Gastroesophageal sphincter (tissue), 4 donors: ENCODE results near the gene MORN3. TPM values are rescaled to one million over a fixed set of nuclear protein-coding genes. Genes with fewer than 3 reads are reported as not detected.
"Not testable (repeated sequence)": the region's sequence is repeated elsewhere in the genome, so short reads cannot be mapped to it uniquely, and the experiment has no call there.

Source experiments
- ATAC-seq: fragments of 150-250 bp; one replicate; pipeline ENCODE4 v1.9.1; 2016; ENCODE audit warnings: mild to moderate bottlenecking, moderate library complexity
- H3K27ac ChIP-seq, 4 donors: fragments of 200-600 bp; sonication (generic) in 3 of 4; 1 replicate in 3 of 4; 2 replicates in 1 of 4; pipeline ENCODE4 v1.5.1; 2016 to 2019
- H3K27me3 ChIP-seq: fragments of 200-600 bp; sonication (generic); one replicate; pipeline ENCODE4 v1.5.1; 2019
- H3K36me3 ChIP-seq, 2 donors: fragments of 200-600 bp; sonication (generic); one replicate each; pipeline ENCODE4 v1.5.1; 2019; ENCODE audit warnings: control low read depth in 1 of 2
- H3K4me1 ChIP-seq, 3 donors: fragments of 200-600 bp; sonication (generic); 1 replicate in 2 of 3; 2 replicates in 1 of 3; pipeline ENCODE4 v1.5.1; 2016 to 2019; ENCODE audit warnings: control low read depth in 2 of 3
- H3K4me3 ChIP-seq, 2 donors: fragments of 200-600 bp; sonication (generic); one replicate each; pipeline ENCODE4 v1.5.1; 2019; ENCODE audit warnings: mild to moderate bottlenecking in 1 of 2, moderate library complexity in 1 of 2
- H3K9me3 ChIP-seq, 3 donors: fragments of 200-600 bp; sonication (generic); one replicate each; pipeline ENCODE4 v1.5.1; 2017 to 2019; ENCODE audit warnings: control low read depth in 2 of 3
- EP300 ChIP-seq: sonication (generic); formaldehyde crosslinking; IDR thresholded peaks from one replicate; pipeline ENCODE4 v1.6.1; 2017; ENCODE audit warnings: antibody characterized with exemption, mild to moderate bottlenecking
- POLR2A ChIP-seq, 2 donors: fragments of 450-650 bp; IDR thresholded peaks; one replicate each; pipeline ENCODE4 v1.6.1; 2017; ENCODE audit warnings: antibody characterized with exemption in 2 of 2, mild to moderate bottlenecking in 2 of 2, moderate library complexity in 1 of 2
- POLR2AphosphoS5 ChIP-seq: sonication (generic); formaldehyde crosslinking; IDR thresholded peaks from one replicate; pipeline ENCODE4 v1.6.1; 2017; ENCODE audit warnings: antibody characterized with exemption
- WGBS, 2 donors: methylation state at CpG; one replicate each; pipeline ENCODE4 v1.1.5; 2018; ENCODE audit warnings: low coverage in 1 of 2; 5-methylcytosine and 5-hydroxymethylcytosine counted together
- total RNA-seq, 4 donors: library from RNA; depleted of rRNA; stranded (reverse); fragments of >200 nt; gene quantifications; one replicate each; pipeline ENCODE4 v1.1.0, GENCODE V29; 2016
- TF ChIP-seq, protein P1 (sequence below), 4 experiments: fragments of 200-600 bp in 2 of 4; fragments of 450-650 bp in 2 of 4; sonication (generic) in 1 of 4; IDR thresholded peaks; one replicate each; pipeline ENCODE4 v1.5.1; 2017 to 2019; ENCODE audit warnings: antibody characterized with exemption in 4 of 4, mild to moderate bottlenecking in 2 of 4, moderate library complexity in 2 of 4

Gene MORN3
- total RNA-seq, 4 donors from 2014 or later: 0.23 TPM; not detected in 3

DNA sequence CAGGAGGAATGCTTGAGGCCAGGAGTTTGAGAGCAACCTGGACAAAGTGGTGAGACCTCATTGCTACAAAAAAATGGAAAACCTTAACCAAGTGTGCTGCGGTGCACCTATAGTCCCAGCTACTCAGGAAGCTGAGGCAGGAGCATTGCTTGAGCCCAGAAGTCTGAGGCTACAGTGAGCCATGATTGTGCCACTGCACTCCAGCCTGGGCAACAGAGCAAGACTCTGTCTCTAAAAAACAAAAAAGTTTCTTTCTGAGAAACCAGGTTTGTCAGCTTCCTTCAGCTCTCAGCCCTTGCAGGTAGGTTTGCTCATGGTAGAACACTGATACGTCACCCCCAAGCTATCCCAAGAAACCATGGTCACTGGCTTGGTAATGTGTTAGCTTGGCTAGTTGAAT lies 20.0 kb upstream of the MORN3 start:
- Histone ChIP-seq H3K9me3 (no peaks in the 10 kb centered on the region), H3K27me3 (no peaks in the 10 kb centered on the region), H3K4me3 (no peak overlapping the region), H3K27ac (no peak overlapping the region), H3K36me3 (no peaks in the 10 kb centered on the region), H3K4me1 (peaks cover 0 to 17% (median 6%) of the 10 kb centered on the region in 3 donors)
- TF ChIP-seq, protein P1, sequence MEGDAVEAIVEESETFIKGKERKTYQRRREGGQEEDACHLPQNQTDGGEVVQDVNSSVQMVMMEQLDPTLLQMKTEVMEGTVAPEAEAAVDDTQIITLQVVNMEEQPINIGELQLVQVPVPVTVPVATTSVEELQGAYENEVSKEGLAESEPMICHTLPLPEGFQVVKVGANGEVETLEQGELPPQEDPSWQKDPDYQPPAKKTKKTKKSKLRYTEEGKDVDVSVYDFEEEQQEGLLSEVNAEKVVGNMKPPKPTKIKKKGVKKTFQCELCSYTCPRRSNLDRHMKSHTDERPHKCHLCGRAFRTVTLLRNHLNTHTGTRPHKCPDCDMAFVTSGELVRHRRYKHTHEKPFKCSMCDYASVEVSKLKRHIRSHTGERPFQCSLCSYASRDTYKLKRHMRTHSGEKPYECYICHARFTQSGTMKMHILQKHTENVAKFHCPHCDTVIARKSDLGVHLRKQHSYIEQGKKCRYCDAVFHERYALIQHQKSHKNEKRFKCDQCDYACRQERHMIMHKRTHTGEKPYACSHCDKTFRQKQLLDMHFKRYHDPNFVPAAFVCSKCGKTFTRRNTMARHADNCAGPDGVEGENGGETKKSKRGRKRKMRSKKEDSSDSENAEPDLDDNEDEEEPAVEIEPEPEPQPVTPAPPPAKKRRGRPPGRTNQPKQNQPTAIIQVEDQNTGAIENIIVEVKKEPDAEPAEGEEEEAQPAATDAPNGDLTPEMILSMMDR (IDR thresholded peaks at IDR 0.05): no peak
- TF ChIP-seq POLR2AphosphoS5 (no peak), POLR2A (IDR thresholded peaks at IDR 0.05) (no peak), EP300 (no peak)
- 93 to 100% methylated on average over 1 to 2 of the region's 2 CpGs for WGBS, 2 donors
- ATAC-seq: no peak

- peaks cover 0 to 17% (median 6%) of the 10 kb centered on the region in 3 donors for H3K4me1 ChIP-seq
- H3K36me3 ChIP-seq: no peaks in the 10 kb centered on the region
- WGBS, 2 donors: 30 to 90% methylated on average over 2 to 3 of the region's 3 CpGs
- H3K9me3 ChIP-seq: no peaks in the 10 kb centered on the region
- no peak overlapping the region for H3K27ac ChIP-seq
- TF ChIP-seq POLR2A (IDR thresholded peaks at IDR 0.05) (no peak), EP300 (no peak), POLR2AphosphoS5 (no peak)
- TF ChIP-seq, protein P1 (IDR thresholded peaks at IDR 0.05): no peak
- H3K4me3 ChIP-seq: no peak overlapping the region
- ATAC-seq: no peak
- H3K27me3 ChIP-seq: no peaks in the 10 kb centered on the region
These were observed 19.5 kb upstream of the MORN3 start for GRCh38 chr12:121688966-121689365.

DNA sequence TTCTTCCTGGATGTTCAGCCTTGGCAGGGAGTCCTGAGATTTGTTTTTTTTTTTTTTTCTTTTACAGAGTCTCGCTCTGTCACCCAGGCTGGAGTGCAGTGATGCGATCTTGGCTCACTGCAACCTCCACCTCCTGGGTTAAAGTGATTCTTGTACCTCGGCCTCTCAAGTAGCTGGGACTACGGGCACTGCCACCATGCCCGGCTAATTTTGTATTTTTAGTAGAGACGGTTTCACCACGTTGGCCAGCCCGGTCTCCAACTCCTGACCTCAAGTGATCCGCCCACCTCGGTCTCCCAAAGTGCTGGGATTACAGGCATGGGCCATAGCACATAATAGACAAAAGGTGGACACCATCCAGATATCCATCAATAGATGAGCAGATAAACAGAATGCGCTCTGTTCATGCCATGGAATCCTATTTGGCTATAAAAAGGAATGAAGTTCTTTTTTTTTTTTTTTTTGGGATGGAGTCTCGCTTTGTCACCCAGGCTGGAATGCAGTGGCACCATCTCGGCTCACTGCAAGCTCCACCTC lies 10.3 kb upstream of the MORN3 start:
- not testable (repeated sequence) for H3K27me3 ChIP-seq, H3K4me1 ChIP-seq, ATAC-seq, H3K36me3 ChIP-seq, H3K9me3 ChIP-seq, H3K27ac ChIP-seq, H3K4me3 ChIP-seq
- WGBS, 2 donors: 60 to 78% methylated on average over 3 to 6 of the region's 13 CpGs

- Histone ChIP-seq H3K4me1 (peaks cover 0 to 9% (median 0%) of the 10 kb centered on the region in 3 donors), H3K27ac (no peak overlapping the region), H3K36me3 (no peaks in the 10 kb centered on the region), H3K27me3 (no peaks in the 10 kb centered on the region), H3K9me3 (no peaks in the 10 kb centered on the region), H3K4me3 (no peak overlapping the region)
- no peak for ATAC-seq
- TF ChIP-seq POLR2AphosphoS5: no peak
- TF ChIP-seq, protein P1 (IDR thresholded peaks at IDR 0.05): no peak
- TF ChIP-seq EP300: no peak
- no peak for TF ChIP-seq POLR2A (IDR thresholded peaks at IDR 0.05)
- WGBS, 2 donors: 55 to 65% methylated on average over 3 to 4 of the region's 9 CpGs
These were observed 9.4 kb upstream of the MORN3 start for GRCh38 chr12:121678716-121679300.

DNA sequence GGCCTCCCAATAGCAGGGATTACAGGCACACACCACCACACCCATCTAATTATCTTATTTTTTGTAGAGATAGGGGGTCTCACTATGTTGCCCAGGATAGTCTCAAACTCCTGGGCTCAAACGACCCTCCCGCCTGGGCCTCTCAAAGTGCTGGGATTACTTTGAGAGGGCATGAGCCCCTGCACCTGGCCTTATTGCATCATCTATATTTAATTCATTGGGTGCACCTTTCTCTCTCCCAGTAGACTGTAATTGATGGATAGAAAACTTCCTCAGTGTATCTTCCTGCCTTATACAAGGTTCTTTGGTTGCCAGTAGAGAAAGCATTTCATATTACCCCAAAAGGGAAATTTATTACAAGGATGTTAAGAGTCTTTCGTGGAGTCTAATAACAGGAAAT lies 8.9 kb upstream of the MORN3 start:
- Histone ChIP-seq H3K36me3 (no peaks in the 10 kb centered on the region), H3K27me3 (no peaks in the 10 kb centered on the region), H3K9me3 (no peaks in the 10 kb centered on the region), H3K4me1 (peaks cover 0 to 11% (median 0%) of the 10 kb centered on the region in 3 donors), H3K27ac (no peak overlapping the region), H3K4me3 (no peak overlapping the region)
- no peak for ATAC-seq
- no peak for TF ChIP-seq POLR2AphosphoS5
- no peak for TF ChIP-seq EP300
- no peak for TF ChIP-seq POLR2A (IDR thresholded peaks at IDR 0.05)
- TF ChIP-seq, protein P1 (IDR thresholded peaks at IDR 0.05): no peak
- 78 to 100% methylated on average over 3 of the region's 3 CpGs for WGBS, 2 donors
